CD4-positive, alpha-beta T cell (primary cell): ENCODE results near the gene TRAK1. TPM values are rescaled to one million over a fixed set of nuclear protein-coding genes. Genes with fewer than 3 reads are reported as not detected.

ENCODE experiments used
- ATAC-seq: fragments of 200-7000 bp; cut with Tn5 transposase; one replicate; pipeline ENCODE4 v1.10.0; 2022; ENCODE audit warnings: mild to moderate bottlenecking; ENCODE audit not compliant: poor library complexity
- CTCF ChIA-PET: fragments of 350-600 bp; sonication (Branson Sonifier 250); formaldehyde crosslinking; loops from one replicate; lab custom pipeline; 2021; ENCODE audit warnings: antibody characterized with exemption, inconsistent platforms; lab: Charles Lee
- POLR2A ChIA-PET: fragments of 350-600 bp; sonication (Branson Sonifier 250); formaldehyde crosslinking; loops from one replicate; lab custom pipeline; 2021; ENCODE audit warnings: antibody characterized with exemption, inconsistent platforms; lab: Charles Lee
- DNase-seq, 14 experiments: peaks; one replicate each; pipeline ENCODE4 v3.0.0-alpha.2; 2013 to 2020; ENCODE audit warnings: mixed read lengths in 2 of 14
- H3K27ac ChIP-seq, 2 donors: one replicate each; pipeline versions ENCODE4 v1.5.1 to v1.7.0; 2013; ENCODE audit warnings: low read length in 2 of 2, low read depth in 1 of 2, mild to moderate bottlenecking in 1 of 2
- H3K27me3 ChIP-seq, 2 experiments: 1 replicate in 1 of 2; 2 replicates in 1 of 2; pipeline versions ENCODE4 v1.6.1 to v1.7.0; 2013; ENCODE audit warnings: low read length in 2 of 2, control low read depth in 1 of 2, mild to moderate bottlenecking in 1 of 2, moderate library complexity in 1 of 2; ENCODE audit not compliant: insufficient read depth in 2 of 2, control insufficient read depth in 1 of 2
- H3K36me3 ChIP-seq: one replicate; pipeline ENCODE4 v1.6.1; 2013; ENCODE audit warnings: low read length, control low read depth; ENCODE audit not compliant: insufficient read depth
- H3K4me1 ChIP-seq: one replicate; pipeline ENCODE4 v1.6.1; 2013; ENCODE audit warnings: low read length, control low read depth; ENCODE audit not compliant: insufficient read depth
- H3K4me3 ChIP-seq: one replicate; pipeline ENCODE4 v1.5.1; 2013; ENCODE audit warnings: mild to moderate bottlenecking, low read length, moderate library complexity
- H3K9me3 ChIP-seq, 2 experiments: 1 replicate in 1 of 2; 2 replicates in 1 of 2; pipeline versions ENCODE4 v1.6.1 to v1.7.0; 2013; ENCODE audit warnings: low read length in 2 of 2, mild to moderate bottlenecking in 2 of 2, control low read depth in 1 of 2, moderate library complexity in 1 of 2; ENCODE audit not compliant: control insufficient read depth in 1 of 2, insufficient read depth in 1 of 2
- H3K27ac Mint-ChIP-seq: one replicate; pipeline ENCODE4 v1.8.0; 2020; ENCODE audit warnings: mixed read lengths
- H3K27me3 Mint-ChIP-seq: one replicate; pipeline ENCODE4 v1.8.0; 2021; ENCODE audit warnings: mixed read lengths
- H3K36me3 Mint-ChIP-seq: one replicate; pipeline ENCODE4 v1.8.0; 2021; ENCODE audit warnings: low read depth, mixed read lengths
- H3K4me1 Mint-ChIP-seq: one replicate; pipeline ENCODE4 v1.8.0; 2021; ENCODE audit warnings: low read depth, mixed read lengths
- H3K4me3 Mint-ChIP-seq: one replicate; pipeline ENCODE4 v1.8.0; 2020; ENCODE audit warnings: mild to moderate bottlenecking, mixed read lengths
- H3K9me3 Mint-ChIP-seq: one replicate; pipeline ENCODE4 v1.8.0; 2020; ENCODE audit warnings: mixed read lengths
- CTCF ChIP-seq: fragments of 200-600 bp; IDR thresholded peaks from one replicate; pipeline ENCODE4 v1.8.0; 2022; ENCODE audit warnings: antibody characterized with exemption, mild to moderate bottlenecking
- intact Hi-C, 2 experiments: fragments of 100-400 bp; cut with DNase I in 1 of 2; cut with micrococcal nuclease in 1 of 2; formaldehyde crosslinking; loops; one replicate each; pipeline versions ENCODE4 v1.15.1 to v1.9.0; 2023 to 2025; cut with DNase I, micrococcal nuclease
- total RNA-seq, 174 experiments: library from RNA in 2 of 174; stranded (reverse) in 2 of 174; gene quantifications; one replicate each; pipeline ENCODE4 v1.2.3 and lab custom pipeline; 2021 to 2026

TRAK1 gene
- total RNA-seq, 2 experiments from 2014 or later = 16.0 to 16.7 TPM

- peaks cover 13% of the 10 kb centered on the region for H3K4me1 Mint-ChIP-seq
- no peaks in the 10 kb centered on the region for H3K27me3 ChIP-seq
- no peak overlapping the region for H3K4me3 ChIP-seq
- no peaks in the 10 kb centered on the region for H3K4me1 ChIP-seq
- ChIA-PET POLR2A (no interaction called here), CTCF (no interaction called here)
- H3K4me3 Mint-ChIP-seq = no peak overlapping the region
- no peaks in the 10 kb centered on the region for H3K9me3 ChIP-seq
- H3K36me3 ChIP-seq = peaks cover 9% of the 10 kb centered on the region
- ATAC-seq (no peak), DNase-seq (peak in 1 of 14 experiments; percentile 17)
- H3K9me3 Mint-ChIP-seq = no peaks in the 10 kb centered on the region
- H3K36me3 Mint-ChIP-seq = peaks cover 33% of the 10 kb centered on the region
- no peak for TF ChIP-seq CTCF
- H3K27ac Mint-ChIP-seq = no peak overlapping the region
- no peaks in the 10 kb centered on the region for H3K27me3 Mint-ChIP-seq
- H3K27ac ChIP-seq = no peak overlapping the region
- intact Hi-C loops = no loop called here
Measured at GRCh38 chr3:42127226-42127625, 36.1 kb downstream of the TRAK1 start.

GRCh38 chr3:42128526-42128925 is 37.4 kb downstream of the TRAK1 start:
- H3K27ac Mint-ChIP-seq = no peak overlapping the region
- CTCF ChIA-PET = no interaction called here
- no peak for ATAC-seq
- no peaks in the 10 kb centered on the region for H3K27me3 ChIP-seq
- H3K27me3 Mint-ChIP-seq = no peaks in the 10 kb centered on the region
- H3K4me1 Mint-ChIP-seq = peaks cover 2% of the 10 kb centered on the region
- H3K36me3 Mint-ChIP-seq = peaks cover 33% of the 10 kb centered on the region
- H3K36me3 ChIP-seq = peaks cover 9% of the 10 kb centered on the region
- no peak overlapping the region for H3K4me3 Mint-ChIP-seq
- no peaks in the 10 kb centered on the region for H3K9me3 ChIP-seq
- intact Hi-C loops = no loop called here
- no peak overlapping the region for H3K27ac ChIP-seq
- DNase-seq = no peak
- H3K9me3 Mint-ChIP-seq = no peaks in the 10 kb centered on the region
- H3K4me1 ChIP-seq = no peaks in the 10 kb centered on the region
- POLR2A ChIA-PET = no interaction called here
- no peak for TF ChIP-seq CTCF
- H3K4me3 ChIP-seq = no peak overlapping the region

GRCh38 chr3:42129014-42129953 is 38.1 kb downstream of the TRAK1 start:
- Mint-ChIP-seq H3K27ac (no peak overlapping the region), H3K4me1 (no peaks in the 10 kb centered on the region), H3K27me3 (no peaks in the 10 kb centered on the region), H3K4me3 (no peak overlapping the region), H3K9me3 (no peaks in the 10 kb centered on the region), H3K36me3 (peaks cover 33% of the 10 kb centered on the region)
- ChIA-PET POLR2A (no interaction called here), CTCF (no interaction called here)
- no peak for DNase-seq
- no peak for ATAC-seq
- TF ChIP-seq CTCF = no peak
- peaks cover 9% of the 10 kb centered on the region for H3K36me3 ChIP-seq
- H3K9me3 ChIP-seq = no peaks in the 10 kb centered on the region
- no peaks in the 10 kb centered on the region for H3K4me1 ChIP-seq
- no peak overlapping the region for H3K4me3 ChIP-seq
- no peak overlapping the region for H3K27ac ChIP-seq
- intact Hi-C loops = no loop called here
- no peaks in the 10 kb centered on the region for H3K27me3 ChIP-seq
